GM12864 (cell line): Measurements from ENCODE around the gene TYW1B.
"Not testable (repeated sequence)": the region's sequence is repeated elsewhere in the genome, so short reads cannot be mapped to it uniquely, and the experiment has no call there.

Experiments
- DNase-seq: peaks from one replicate; pipeline ENCODE4 v3.0.0-alpha.2; 2011; ENCODE audit warnings: low read depth
- H3K4me3 ChIP-seq: 2 replicates; pipeline ENCODE4 v1.5.1; 2011; ENCODE audit warnings: mild to moderate bottlenecking, low read depth, low read length, control low read depth
- TF ChIP-seq, protein P1 (sequence below): IDR thresholded peaks from 2 replicates; pipeline ENCODE4 v1.5.1; 2011; ENCODE audit warnings: low read depth, mild to moderate bottlenecking, moderate library complexity, low read length, control low read depth, inconsistent platforms; ENCODE audit errors: missing control alignments

Gene TYW1B

DNA sequence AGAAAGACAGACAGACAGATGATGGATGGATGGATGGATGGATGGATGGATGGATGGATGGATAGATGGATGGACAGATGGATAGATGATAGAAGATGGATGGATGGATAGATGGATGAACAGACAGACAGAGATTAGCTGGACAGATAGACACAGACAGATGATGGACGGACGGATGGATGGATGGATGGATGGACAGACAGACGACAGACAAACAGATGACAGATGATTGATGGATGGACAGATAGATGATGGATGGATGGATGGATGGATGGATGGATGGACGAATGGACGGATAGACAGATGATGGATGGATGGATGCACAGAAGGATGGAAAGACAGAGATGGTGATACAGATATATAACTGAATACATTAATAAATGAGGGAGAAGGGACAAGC lies 224.9 kb downstream of the TYW1B start:
- TF ChIP-seq, protein P1, sequence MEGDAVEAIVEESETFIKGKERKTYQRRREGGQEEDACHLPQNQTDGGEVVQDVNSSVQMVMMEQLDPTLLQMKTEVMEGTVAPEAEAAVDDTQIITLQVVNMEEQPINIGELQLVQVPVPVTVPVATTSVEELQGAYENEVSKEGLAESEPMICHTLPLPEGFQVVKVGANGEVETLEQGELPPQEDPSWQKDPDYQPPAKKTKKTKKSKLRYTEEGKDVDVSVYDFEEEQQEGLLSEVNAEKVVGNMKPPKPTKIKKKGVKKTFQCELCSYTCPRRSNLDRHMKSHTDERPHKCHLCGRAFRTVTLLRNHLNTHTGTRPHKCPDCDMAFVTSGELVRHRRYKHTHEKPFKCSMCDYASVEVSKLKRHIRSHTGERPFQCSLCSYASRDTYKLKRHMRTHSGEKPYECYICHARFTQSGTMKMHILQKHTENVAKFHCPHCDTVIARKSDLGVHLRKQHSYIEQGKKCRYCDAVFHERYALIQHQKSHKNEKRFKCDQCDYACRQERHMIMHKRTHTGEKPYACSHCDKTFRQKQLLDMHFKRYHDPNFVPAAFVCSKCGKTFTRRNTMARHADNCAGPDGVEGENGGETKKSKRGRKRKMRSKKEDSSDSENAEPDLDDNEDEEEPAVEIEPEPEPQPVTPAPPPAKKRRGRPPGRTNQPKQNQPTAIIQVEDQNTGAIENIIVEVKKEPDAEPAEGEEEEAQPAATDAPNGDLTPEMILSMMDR, result no peak
- no peak for DNase-seq

DNA sequence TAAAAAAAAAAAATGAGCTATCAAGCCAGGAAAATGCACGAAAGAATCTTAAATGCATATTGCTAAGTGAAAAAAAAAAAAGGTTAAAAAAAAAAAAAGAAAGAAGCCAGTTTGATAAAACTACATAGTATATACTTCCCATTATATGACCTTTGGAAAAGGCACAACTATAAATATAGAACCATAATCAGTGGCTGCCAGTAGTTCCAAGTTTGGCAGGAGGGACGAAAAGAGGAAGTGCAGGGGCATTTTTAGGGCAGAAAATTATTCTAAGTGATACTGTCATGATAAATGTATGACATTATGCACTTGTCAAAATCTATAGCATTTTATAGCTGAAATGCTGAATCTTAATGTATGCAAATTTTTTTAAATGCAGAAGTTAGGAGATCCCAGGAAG lies 226.3 kb downstream of the TYW1B start:
- not testable (repeated sequence) for H3K4me3 ChIP-seq, DNase-seq

More for the DNA sequence above, 224.9 kb downstream of the TYW1B start:
- no peak overlapping the region for H3K4me3 ChIP-seq

DNA sequence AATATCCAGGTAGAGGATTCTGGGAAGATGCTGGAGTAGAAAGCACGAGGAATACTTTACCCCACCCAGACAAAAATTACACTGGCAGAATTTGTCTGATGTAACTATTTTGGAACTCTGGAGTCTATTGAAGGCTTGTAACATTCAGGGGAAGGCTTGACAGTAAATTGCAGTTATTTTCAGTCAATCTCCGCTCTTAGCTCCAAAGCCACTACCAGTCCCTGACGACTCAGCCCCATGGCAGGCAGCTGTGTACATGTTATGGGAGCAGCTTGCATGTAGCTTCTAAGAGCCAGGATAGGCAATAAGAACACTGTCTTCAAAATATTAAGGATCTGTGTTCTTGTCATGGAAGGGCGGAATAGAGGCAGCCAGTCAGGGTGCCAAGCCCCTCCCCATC lies 238.0 kb downstream of the TYW1B start:
- H3K4me3 ChIP-seq, DNase-seq: not testable (repeated sequence)

DNA sequence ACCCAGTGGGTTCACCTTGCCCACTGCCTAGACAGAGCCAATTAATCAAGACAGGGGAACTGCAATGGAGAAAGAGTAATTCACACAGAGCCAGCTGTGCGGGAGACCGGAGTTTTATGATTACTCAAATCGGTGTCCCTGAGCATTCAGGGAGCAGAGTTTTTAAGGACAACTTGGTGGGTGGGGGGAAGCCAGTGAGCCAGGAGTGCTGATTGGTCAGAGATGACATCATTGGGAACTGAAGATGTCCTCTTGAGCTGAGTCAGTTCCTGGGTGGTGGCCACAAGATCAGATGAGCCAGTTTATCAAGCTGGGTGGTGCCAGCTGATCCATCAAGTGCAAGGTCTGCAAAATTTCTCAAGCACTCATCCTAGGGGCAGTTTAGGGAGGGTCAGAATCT lies 240.7 kb downstream of the TYW1B start:
- not testable (repeated sequence) for DNase-seq, H3K4me3 ChIP-seq

GRCh38 chr7:72584576-72584975 lies 243.4 kb downstream of the TYW1B start:
- not testable (repeated sequence) for DNase-seq, H3K4me3 ChIP-seq

GRCh38 chr7:72583620-72584361 lies 244.2 kb downstream of the TYW1B start:
- not testable (repeated sequence) for H3K4me3 ChIP-seq, DNase-seq

DNA sequence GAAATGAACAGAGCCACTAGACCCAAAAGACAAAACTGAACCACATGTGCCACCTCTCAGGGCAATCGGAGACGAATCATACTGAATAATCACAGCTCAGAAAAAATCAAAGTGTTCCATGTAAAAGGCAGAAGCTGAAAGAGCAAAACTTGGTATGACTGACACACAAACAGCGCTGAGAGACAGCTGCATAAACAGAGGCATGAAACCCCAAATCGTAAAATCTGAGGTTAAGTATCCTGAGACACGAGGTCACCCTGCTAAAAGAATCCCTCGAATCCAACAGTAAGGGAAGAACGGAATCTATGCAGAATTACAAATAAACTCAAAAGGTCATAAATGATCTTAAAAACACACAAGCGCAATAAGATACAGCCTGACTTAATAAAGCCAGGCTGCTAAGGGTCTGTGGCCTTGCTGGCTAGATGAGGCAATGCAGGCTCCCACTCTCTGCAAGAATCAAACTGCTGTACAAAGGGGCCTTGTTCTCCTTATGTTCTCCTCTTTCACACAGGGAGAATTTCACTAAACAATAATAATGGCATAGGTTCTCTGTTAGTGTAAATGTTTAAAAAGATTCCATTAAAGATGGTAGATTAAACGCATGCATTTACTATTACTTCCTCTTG lies 247.7 kb downstream of the TYW1B start:
- DNase-seq, H3K4me3 ChIP-seq: not testable (repeated sequence)

DNA sequence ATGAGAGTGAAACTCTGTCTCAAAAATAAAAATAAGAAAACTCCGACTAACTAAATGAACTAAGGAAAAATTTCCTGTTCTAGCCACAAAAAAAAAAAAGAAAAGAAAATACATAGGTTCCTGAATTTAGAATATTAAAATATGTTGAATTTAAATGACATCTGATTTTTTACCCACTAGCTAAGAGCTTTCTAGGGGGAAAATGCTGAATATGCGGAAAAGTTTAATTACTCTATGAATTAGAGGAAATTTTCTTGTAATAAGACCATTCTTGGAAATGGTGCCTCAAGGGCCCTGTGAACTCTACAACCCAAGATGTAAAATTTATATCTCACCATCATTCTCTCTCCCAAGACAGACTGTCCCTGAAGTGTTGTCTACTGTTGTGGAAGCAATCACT lies 250.9 kb downstream of the TYW1B start:
- TF ChIP-seq, protein P1, result no peak
- no peak overlapping the region for H3K4me3 ChIP-seq
- no peak for DNase-seq

- DNase-seq, H3K4me3 ChIP-seq: not testable (repeated sequence)
Measured at GRCh38 chr7:72561988-72562387, 266.0 kb downstream of the TYW1B start.

DNA sequence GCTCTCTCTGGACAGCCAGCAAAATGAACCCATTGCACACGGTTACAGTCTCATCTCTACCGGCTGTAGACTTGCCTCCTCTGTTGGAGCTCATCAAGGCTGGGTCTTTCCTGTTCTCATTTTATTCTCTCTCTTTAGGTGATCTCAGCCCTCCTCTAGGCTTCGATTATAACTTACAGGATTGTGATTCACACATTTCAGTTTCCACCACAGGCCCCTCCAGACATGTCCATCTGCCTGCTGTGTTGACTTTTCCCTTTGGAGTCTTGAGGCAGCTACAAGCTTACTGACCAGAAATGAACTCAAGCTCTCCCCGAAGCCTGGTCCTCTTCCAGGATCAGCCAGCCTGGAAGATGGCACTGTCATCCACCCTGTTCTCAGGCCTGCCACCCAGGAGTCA lies 268.5 kb downstream of the TYW1B start:
- H3K4me3 ChIP-seq, DNase-seq: not testable (repeated sequence)

GRCh38 chr7:72556733-72557132 lies 271.3 kb downstream of the TYW1B start:
- not testable (repeated sequence) for DNase-seq

DNA sequence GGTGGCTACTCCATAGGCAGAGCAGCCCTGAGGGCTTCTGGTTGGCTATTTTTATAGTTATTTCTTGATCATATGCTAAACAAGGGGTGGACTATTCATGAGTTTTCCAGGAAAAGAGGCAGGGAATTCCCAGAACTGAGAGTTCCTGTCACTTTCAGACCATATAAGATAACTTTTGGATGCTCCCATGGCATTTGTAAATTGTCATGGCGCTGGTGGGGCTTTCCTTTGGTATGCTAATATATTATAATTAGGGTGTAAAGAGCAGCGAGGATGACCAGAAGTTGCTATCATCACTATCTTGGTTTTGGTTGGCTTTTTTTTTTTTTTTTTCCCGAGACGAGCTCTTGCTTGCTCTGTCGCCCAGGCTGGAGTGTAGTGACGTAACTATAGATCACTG lies 272.8 kb downstream of the TYW1B start:
- not testable (repeated sequence) for H3K4me3 ChIP-seq, DNase-seq

More at GRCh38 chr7:72556733-72557132, 271.3 kb downstream of the TYW1B start:
- H3K4me3 ChIP-seq, result not testable (repeated sequence)

DNA sequence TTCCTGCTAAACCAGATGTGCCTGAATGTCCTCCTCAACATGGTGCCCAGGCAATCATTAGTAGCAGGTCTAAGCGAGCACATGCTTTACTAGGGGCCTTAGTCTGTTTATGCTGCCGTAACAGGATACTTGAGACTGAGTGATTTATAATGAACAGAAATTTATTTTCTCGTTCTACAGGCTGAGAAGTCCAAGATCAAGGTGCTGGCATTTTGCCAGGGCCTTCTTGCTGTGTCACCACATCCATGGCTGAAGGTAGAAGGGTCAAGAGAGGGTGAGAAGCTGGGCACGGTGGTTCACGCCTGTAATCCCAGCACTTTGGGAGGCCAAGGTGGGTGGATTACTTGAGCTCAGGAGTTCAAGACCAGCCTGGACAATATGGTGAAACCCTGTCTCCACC lies 273.6 kb downstream of the TYW1B start:
- H3K4me3 ChIP-seq, DNase-seq: not testable (repeated sequence)

DNA sequence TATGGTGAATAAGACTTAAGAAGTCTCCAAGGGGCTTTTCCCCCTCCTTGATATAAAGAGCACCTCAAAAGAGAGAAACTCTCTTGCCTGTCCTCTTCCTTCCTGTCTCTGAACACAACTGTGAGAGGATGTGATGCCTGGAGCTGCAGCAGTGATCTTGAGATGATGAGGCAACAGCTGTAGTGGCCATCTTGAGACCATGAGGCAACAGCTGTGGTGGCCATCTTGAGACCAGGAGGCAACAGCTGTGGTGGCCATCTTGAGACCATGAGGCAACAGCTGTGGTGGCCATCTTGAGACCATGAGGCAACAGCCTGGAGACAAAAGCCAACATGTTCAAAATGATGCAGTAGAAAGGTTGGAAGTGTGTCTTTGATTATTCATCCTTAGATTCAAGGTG lies 277.5 kb downstream of the TYW1B start:
- DNase-seq, H3K4me3 ChIP-seq: not testable (repeated sequence)

GRCh38 chr7:72546586-72547237 lies 281.3 kb downstream of the TYW1B start:
- DNase-seq, H3K4me3 ChIP-seq: not testable (repeated sequence)

DNA sequence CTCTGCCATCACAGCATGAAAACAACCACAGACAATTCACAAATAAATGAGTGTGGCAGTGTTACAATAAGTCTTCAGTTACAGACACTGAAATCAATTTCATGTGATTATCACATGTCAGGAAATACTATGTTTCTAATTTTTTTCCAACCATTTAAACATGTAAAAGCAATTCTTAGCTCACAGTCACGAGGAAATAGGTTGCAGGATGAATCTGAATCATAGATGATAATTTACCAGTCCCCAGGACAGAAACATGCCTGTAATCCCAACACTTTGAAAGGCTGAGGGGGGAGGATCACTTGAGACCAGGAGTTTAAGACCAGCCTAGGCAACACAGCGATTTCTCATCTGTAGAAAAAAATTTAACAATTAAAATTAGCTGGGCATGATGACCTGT lies 283.5 kb downstream of the TYW1B start:
- H3K4me3 ChIP-seq, DNase-seq: not testable (repeated sequence)
